HG02938 (cell line): Measurements from ENCODE around the gene ANKRD33B.
"Not testable (repeated sequence)": the region's sequence is repeated elsewhere in the genome, so short reads cannot be mapped to it uniquely, and the experiment has no call there.

Experiments used
- ATAC-seq: cut with Tn5 transposase; IDR thresholded peaks from one replicate; pipeline ENCODE4 v1.9.1; 2021; ENCODE audit warnings: mild to moderate bottlenecking, moderate library complexity; ENCODE audit not compliant: unreplicated experiment

The ANKRD33B gene

DNA sequence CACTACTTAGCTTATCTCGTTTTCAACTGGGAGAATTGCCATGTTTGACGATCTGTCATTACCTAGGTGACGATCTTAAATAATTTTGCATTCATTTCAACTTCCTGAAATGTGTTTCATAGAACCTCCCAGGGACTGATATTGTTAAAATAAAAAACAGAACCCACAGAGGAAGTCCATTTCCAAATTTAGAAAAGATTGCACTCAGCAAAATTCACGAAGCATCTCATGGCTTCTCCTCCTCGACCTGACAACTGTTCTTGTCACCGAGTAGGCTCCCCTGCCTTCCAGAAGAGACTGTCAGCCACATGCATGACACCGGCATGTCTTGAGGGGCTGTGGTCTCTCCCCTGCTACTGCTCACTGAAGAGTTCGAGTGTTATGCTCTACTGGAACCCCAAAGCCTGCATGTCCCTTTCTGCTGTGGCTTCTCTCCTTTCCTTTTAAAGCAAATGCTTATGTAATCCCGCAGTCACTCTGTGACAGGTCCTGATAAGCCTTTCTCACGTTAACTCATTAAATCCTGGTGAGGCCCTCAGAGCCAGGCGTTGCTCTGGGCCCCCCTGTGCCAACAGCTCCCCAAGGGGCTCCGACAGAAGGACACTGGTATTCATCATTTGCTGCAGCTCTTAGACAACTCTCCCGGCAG is 26.8 kb upstream of the ANKRD33B start:
- no peak for ATAC-seq

GRCh38 chr5:10537624-10538023 is 26.2 kb upstream of the ANKRD33B start:
- ATAC-seq, result no peak

GRCh38 chr5:10538103-10538788 is 25.6 kb upstream of the ANKRD33B start:
- ATAC-seq, result no peak

- no peak for ATAC-seq
Measured at GRCh38 chr5:10538789-10539686, 24.8 kb upstream of the ANKRD33B start.

GRCh38 chr5:10539687-10539998 is 24.2 kb upstream of the ANKRD33B start:
- ATAC-seq, result no peak

- no peak for ATAC-seq
Measured at GRCh38 chr5:10540036-10540544, 23.8 kb upstream of the ANKRD33B start.

DNA sequence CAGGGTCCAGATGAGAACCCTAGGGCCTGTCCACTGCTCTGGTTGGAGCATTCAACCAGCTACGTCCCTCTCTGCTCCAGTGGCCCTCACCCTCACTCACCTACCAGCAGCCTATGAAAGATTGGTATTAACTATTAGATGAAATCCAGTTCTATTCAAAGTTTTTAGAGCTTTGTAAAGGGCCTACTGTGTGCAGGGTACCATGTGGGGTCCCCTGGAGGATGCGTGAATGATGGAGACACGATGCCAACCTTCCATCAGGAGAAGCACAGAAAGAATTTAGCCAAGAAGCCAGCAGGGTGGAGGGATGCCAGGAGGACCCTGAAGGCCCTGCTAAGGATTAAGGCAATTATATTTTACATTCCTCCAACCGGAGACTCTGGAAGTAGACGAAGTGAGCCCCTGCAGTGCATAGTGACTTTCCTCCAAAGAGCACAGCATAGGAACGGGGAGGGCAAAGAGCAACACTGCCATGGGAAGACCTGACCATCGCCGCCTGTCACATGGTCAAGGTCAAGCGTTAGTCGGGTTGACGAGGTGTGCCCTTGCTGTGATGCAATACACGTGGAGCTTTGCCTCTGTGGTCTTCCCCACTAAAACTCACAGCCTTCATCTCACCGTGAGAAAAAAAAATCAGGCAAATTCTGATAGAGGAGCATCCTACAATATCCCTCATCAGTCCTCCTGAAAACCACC is 22.8 kb upstream of the ANKRD33B start:
- no peak for ATAC-seq

- ATAC-seq, result no peak
Measured at GRCh38 chr5:10542055-10542550, 21.8 kb upstream of the ANKRD33B start.

DNA sequence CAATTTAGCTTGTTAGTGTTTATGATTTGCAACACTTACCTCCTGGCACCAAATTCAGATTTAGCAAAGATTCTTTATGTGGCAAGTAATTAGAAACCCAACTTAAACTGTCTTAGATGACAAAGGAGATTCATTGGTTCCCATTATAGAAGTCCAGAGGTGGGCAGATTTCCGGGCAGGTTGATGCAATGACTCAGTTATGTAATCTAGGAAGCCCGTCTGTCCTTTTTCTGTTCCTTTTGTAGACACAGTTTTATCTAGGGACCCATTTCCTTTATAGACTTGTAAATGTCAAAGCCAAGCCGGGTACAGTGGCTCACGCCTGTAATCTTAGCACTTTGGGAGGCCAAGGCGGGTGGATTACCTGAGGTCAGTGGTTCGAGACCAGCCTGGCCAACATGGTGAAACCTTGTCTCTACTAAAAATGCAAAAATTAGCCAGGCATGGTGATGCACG is 20.3 kb upstream of the ANKRD33B start:
- no peak for ATAC-seq

DNA sequence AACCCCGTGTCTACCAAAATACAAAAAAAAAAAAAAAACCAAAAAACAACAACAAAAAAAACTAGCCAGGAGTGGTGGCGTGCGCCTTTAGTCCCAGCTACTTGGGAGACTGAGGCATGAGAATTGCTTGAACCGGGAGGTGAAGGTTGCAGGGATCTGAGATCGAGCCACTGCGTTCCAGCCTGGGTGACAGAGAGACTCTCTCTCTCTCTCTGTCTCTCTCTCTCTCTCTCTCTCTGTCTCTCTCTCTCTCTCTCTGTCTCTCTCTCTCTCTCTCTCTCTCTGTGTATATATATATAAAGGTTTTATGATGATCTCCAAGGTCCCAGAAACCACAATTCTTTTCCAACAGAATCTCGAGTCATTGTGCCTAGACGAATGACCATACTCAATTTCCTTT is 18.8 kb upstream of the ANKRD33B start:
- no peak for ATAC-seq

- ATAC-seq, result no peak
Measured at GRCh38 chr5:10546186-10546585, 17.7 kb upstream of the ANKRD33B start.

DNA sequence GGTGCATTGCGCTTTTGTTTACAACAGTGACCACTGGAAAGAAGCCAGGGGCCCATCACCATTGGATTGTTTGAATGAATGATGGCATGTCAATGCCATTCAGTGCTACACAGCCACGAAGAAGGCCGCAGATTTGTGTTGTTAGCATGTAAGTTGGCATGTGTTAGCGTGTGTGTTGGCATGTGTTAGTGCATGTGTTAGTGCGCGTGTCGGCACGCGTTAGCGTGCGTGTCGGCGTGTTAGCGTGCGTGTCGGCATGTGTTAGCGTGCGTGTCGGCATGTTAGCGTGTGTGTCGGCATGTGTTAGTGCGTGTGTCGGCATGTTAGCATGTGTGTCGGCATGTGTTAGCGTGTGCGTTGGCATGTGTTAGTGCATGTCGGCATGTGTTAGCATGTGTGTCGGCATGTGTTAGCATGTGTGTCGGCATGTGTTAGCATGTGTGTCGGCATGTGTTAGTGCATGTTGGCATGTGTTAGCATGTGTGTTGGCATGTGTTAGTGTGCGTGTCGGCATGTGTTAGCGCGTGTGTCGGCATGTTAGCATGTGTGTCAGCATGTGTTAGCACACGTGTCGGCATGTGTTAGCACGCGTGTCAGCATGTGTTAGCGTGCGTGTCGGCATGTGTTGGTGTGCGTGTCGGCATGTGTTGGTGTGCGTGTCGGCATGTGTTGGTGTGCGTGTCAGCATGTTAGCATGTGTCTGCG is 15.3 kb upstream of the ANKRD33B start:
- ATAC-seq, result no peak

DNA sequence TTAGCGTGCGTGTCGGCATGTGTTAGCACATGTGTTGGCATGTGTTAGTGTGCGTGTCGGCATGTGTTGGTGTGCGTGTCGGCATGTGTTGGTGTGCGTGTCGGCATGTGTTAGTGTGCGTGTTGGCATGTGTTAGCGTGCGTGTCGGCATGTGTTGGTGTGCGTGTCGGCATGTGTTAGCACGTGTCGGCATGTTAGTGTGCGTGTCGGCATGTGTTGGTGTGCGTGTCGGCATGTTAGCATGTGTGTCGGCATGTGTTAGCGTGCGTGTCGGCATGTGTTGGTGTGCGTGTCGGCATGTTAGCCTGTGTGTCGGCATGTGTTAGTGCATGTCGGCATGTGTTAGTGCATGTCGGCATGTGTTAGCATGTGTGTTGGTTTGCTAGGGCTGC is 14.8 kb upstream of the ANKRD33B start:
- ATAC-seq, result not testable (repeated sequence)

DNA sequence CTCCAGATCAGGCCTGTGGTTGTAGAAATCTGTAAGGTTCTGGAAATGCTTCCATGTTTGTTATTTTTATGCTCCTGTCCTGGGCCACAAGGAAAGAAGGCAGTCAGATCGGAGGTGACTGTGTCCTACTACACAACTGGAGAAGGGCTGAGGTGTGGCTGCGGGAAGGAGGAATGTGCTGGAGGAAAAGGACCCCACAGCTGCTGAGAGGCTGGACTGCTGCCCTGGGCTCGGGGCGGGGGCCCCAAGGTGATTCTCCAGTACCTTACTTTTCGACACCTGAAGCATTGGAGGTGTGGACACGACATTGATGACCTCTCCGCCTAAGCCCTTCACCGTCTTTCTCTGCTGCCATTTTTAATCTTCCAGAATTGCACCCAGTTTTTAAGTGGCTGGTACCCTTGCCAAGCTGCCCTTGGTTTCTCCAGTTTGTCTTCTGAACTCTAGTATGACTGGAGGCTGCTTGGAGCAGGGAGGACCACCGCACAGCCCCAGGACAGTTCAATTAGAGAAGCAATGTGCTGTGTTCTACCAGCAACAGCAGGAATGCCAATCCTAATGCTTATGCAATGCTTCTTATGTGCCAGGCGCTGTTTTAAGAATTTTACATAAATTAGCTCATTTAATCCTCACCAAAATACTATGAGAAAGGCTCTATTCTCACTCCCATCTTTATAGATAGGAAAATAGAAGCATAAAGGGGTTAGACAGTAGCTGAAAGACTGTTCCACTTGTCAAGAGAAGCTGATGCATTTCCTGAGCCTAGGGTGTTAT is 13.5 kb upstream of the ANKRD33B start:
- no peak for ATAC-seq

DNA sequence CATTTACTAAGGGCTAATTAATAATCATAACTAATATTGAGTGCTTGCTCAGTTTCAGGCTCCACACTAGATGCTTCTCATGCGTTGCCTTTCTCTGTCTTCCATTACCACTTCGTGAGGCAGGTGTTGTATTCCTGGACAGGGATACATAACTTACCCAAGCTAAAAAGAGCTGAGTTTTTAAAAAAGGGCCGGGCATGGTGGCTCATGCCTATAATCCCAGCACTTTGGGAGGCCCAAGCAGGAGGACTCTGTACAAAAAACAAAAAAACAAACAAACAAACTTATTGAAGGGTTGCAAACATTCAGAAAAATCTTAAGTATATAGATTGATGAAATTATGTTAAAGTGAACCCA is 12.1 kb upstream of the ANKRD33B start:
- ATAC-seq, result no peak

GRCh38 chr5:10552183-10553143 is 11.4 kb upstream of the ANKRD33B start:
- peak; percentile 70 for ATAC-seq

GRCh38 chr5:10553476-10553875 is 10.4 kb upstream of the ANKRD33B start:
- ATAC-seq, result no peak

DNA sequence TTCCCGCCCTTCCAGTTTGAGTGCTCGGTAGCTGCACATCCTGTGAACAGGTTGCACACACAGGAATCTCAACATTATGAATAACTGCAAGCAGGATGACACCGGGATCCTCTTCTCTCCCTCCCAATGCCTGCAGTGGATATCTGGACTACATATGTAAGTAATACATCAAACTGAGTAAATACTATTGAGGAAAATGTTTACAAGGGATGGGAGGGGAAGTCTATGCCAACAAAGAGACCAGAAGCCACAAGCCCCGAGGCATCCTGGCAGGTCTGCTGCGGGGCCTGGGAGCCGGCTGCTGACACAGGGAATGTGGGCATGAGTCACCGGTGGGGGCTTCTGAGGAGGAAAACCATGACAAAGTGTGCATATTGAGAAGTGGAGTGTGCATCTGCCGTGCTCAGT is 8.6 kb upstream of the ANKRD33B start:
- ATAC-seq, result no peak
